ENCODE results near the gene SLC24A5. TPM values are rescaled to one million over a fixed set of nuclear protein-coding genes. Genes with fewer than 3 reads are reported as not detected.

SLC24A5 gene
- total RNA-seq, 1 donor from 2014 or later: not detected

- no peak for DNase-seq
- peaks cover 29% of the 10 kb centered on the region for H3K27me3 ChIP-seq (ENCODE audit: low read depth)
- H3K27ac ChIP-seq (replicated peaks): no peak overlapping the region
- no peaks in the 10 kb centered on the region for H3K4me1 ChIP-seq
- H3K36me3 ChIP-seq: no peaks in the 10 kb centered on the region
- no peak overlapping the region for H3K4me3 ChIP-seq
- peak; percentile 37 for TF ChIP-seq CTCF (IDR thresholded peaks at IDR 0.05; ENCODE audit: borderline replicate concordance)
- H3K9me3 ChIP-seq (replicated peaks): no peaks in the 10 kb centered on the region
- intact Hi-C loops (cut with micrococcal nuclease): no loop called here
These were observed 35.8 kb upstream of the SLC24A5 start for GRCh38 chr15:48084759-48085590.

- intact Hi-C loops (cut with micrococcal nuclease): no loop called here
- Histone ChIP-seq H3K27ac (replicated peaks) (no peak overlapping the region), H3K4me3 (no peak overlapping the region), H3K4me1 (no peaks in the 10 kb centered on the region), H3K36me3 (no peaks in the 10 kb centered on the region), H3K27me3 (ENCODE audit: low read depth) (peaks cover 35% of the 10 kb centered on the region), H3K9me3 (replicated peaks) (no peaks in the 10 kb centered on the region)
- no peak for TF ChIP-seq CTCF (IDR thresholded peaks at IDR 0.05; ENCODE audit: borderline replicate concordance)
- DNase-seq: no peak
These were observed 35.2 kb upstream of the SLC24A5 start for GRCh38 chr15:48085591-48085930.

- no peak overlapping the region for H3K27ac ChIP-seq (replicated peaks)
These were observed 34.7 kb upstream of the SLC24A5 start for GRCh38 chr15:48086133-48086532.

GRCh38 chr15:48086576-48086975 is 34.2 kb upstream of the SLC24A5 start:
- Histone ChIP-seq H3K4me1 (no peaks in the 10 kb centered on the region), H3K4me3 (no peak overlapping the region), H3K9me3 (replicated peaks) (no peaks in the 10 kb centered on the region), H3K36me3 (no peaks in the 10 kb centered on the region), H3K27me3 (ENCODE audit: low read depth) (peaks cover 39% of the 10 kb centered on the region), H3K27ac (replicated peaks) (no peak overlapping the region)
- intact Hi-C loops (cut with micrococcal nuclease): no loop called here
- TF ChIP-seq CTCF (IDR thresholded peaks at IDR 0.05; ENCODE audit: borderline replicate concordance): no peak
- DNase-seq: no peak

More at GRCh38 chr15:48086133-48086532, 34.7 kb upstream of the SLC24A5 start:
- intact Hi-C loops (cut with micrococcal nuclease): no loop called here
- Histone ChIP-seq H3K9me3 (replicated peaks) (no peaks in the 10 kb centered on the region), H3K4me3 (no peak overlapping the region), H3K36me3 (no peaks in the 10 kb centered on the region), H3K27me3 (ENCODE audit: low read depth) (peaks cover 38% of the 10 kb centered on the region), H3K4me1 (no peaks in the 10 kb centered on the region)
- no peak for DNase-seq
- TF ChIP-seq CTCF (IDR thresholded peaks at IDR 0.05; ENCODE audit: borderline replicate concordance): no peak

GRCh38 chr15:48087844-48088243 is 32.9 kb upstream of the SLC24A5 start:
- intact Hi-C loops (cut with micrococcal nuclease): no loop called here
- no peak for TF ChIP-seq CTCF (IDR thresholded peaks at IDR 0.05; ENCODE audit: borderline replicate concordance)
- H3K27ac ChIP-seq (replicated peaks): no peak overlapping the region
- H3K4me3 ChIP-seq: no peak overlapping the region
- DNase-seq: no peak
- no peaks in the 10 kb centered on the region for H3K4me1 ChIP-seq
- no peaks in the 10 kb centered on the region for H3K9me3 ChIP-seq (replicated peaks)
- H3K36me3 ChIP-seq: no peaks in the 10 kb centered on the region
- peaks cover 51% of the 10 kb centered on the region for H3K27me3 ChIP-seq (ENCODE audit: low read depth)

Measured in left ventricle myocardium inferior (tissue), 1 donor.